Type B pancreatic cell (in vitro differentiated cells): ENCODE measurements around the gene AGTR1. TPM values are rescaled to one million over a fixed set of nuclear protein-coding genes. Genes with fewer than 3 reads are reported as not detected.

Experiments
- DNase-seq: peaks from one replicate; pipeline ENCODE4 v3.0.0; 2021; ENCODE audit warnings: mixed read lengths; ENCODE audit not compliant: unreplicated experiment; ENCODE audit errors: extremely low spot score
- H3K27ac Mint-ChIP-seq: 2 replicates; pipeline ENCODE4 v1.8.0; 2021; ENCODE audit warnings: mild to moderate bottlenecking, mixed read lengths
- H3K27me3 Mint-ChIP-seq: 2 replicates; pipeline ENCODE4 v1.8.0; 2021; ENCODE audit warnings: mixed read lengths
- H3K36me3 Mint-ChIP-seq: 2 replicates; pipeline ENCODE4 v1.8.0; 2021; ENCODE audit warnings: mixed read lengths
- H3K4me1 Mint-ChIP-seq: one replicate; pipeline ENCODE4 v1.8.0; 2021; ENCODE audit warnings: mixed read lengths; ENCODE audit not compliant: unreplicated experiment
- H3K4me3 Mint-ChIP-seq: 2 replicates; pipeline ENCODE4 v1.8.0; 2021; ENCODE audit warnings: mild to moderate bottlenecking, mixed read lengths
- H3K9me3 Mint-ChIP-seq: 2 replicates; pipeline ENCODE4 v1.8.0; 2021; ENCODE audit warnings: mixed read lengths
- CTCF ChIP-seq: fragments of 200-600 bp; sonication (generic); conservative IDR thresholded peaks from 2 replicates; pipeline ENCODE4 v1.5.0; 2021; ENCODE audit warnings: antibody characterized with exemption, mild to moderate bottlenecking
- total RNA-seq: library from RNA; stranded (reverse); gene quantifications from 2 replicates; pipeline ENCODE4 v1.2.1, GENCODE V29; 2021; ENCODE audit warnings: low replicate concordance

The AGTR1 gene
- total RNA-seq, 1 donor from 2014 or later: 2.4 TPM

GRCh38 chr3:148755570-148755969, 57.9 kb downstream of the AGTR1 start:
- DNase-seq: no peak
- TF ChIP-seq CTCF: no peak
- peaks cover 4% of the 10 kb centered on the region for H3K36me3 Mint-ChIP-seq
- H3K9me3 Mint-ChIP-seq: peaks cover 10% of the 10 kb centered on the region
- H3K4me3 Mint-ChIP-seq: no peak overlapping the region
- H3K4me1 Mint-ChIP-seq: peaks cover 9% of the 10 kb centered on the region
- no peak overlapping the region for H3K27ac Mint-ChIP-seq
- H3K27me3 Mint-ChIP-seq: peaks cover 4% of the 10 kb centered on the region

GRCh38 chr3:148756311-148756710, 58.6 kb downstream of the AGTR1 start:
- no peak overlapping the region for H3K27ac Mint-ChIP-seq
- peaks cover 10% of the 10 kb centered on the region for H3K9me3 Mint-ChIP-seq
- no peak for TF ChIP-seq CTCF
- H3K4me3 Mint-ChIP-seq: no peak overlapping the region
- H3K36me3 Mint-ChIP-seq: peaks cover 4% of the 10 kb centered on the region
- peaks cover 9% of the 10 kb centered on the region for H3K4me1 Mint-ChIP-seq
- H3K27me3 Mint-ChIP-seq: peaks cover 4% of the 10 kb centered on the region
- DNase-seq: no peak

- H3K4me3 Mint-ChIP-seq: no peak overlapping the region
- H3K27ac Mint-ChIP-seq: no peak overlapping the region
- peaks cover 4% of the 10 kb centered on the region for H3K36me3 Mint-ChIP-seq
- H3K27me3 Mint-ChIP-seq: peaks cover 4% of the 10 kb centered on the region
- no peak for DNase-seq
- peaks cover 5% of the 10 kb centered on the region for H3K4me1 Mint-ChIP-seq
- no peak for TF ChIP-seq CTCF
- H3K9me3 Mint-ChIP-seq: peaks cover 6% of the 10 kb centered on the region
Observed at GRCh38 chr3:148757238-148758215, 59.8 kb downstream of the AGTR1 start.

GRCh38 chr3:148758303-148758884, 60.7 kb downstream of the AGTR1 start:
- no peak for DNase-seq
- Mint-ChIP-seq H3K9me3 (peaks cover 2% of the 10 kb centered on the region), H3K27ac (no peak overlapping the region), H3K36me3 (peaks cover 2% of the 10 kb centered on the region), H3K4me1 (peaks cover 5% of the 10 kb centered on the region), H3K4me3 (no peak overlapping the region), H3K27me3 (peaks cover 2% of the 10 kb centered on the region)
- TF ChIP-seq CTCF: no peak

- Mint-ChIP-seq H3K4me3 (no peak overlapping the region), H3K9me3 (no peaks in the 10 kb centered on the region), H3K27ac (no peak overlapping the region), H3K27me3 (no peaks in the 10 kb centered on the region), H3K4me1 (peaks cover 5% of the 10 kb centered on the region), H3K36me3 (no peaks in the 10 kb centered on the region)
- DNase-seq: no peak
- no peak for TF ChIP-seq CTCF
Observed at GRCh38 chr3:148759430-148759829, 61.7 kb downstream of the AGTR1 start.
